GM21576 (cell line): ENCODE results near the gene TGM5.
"Not testable (repeated sequence)": the region's sequence is repeated elsewhere in the genome, so short reads cannot be mapped to it uniquely, and the experiment has no call there.

ENCODE experiments used
- ATAC-seq: cut with Tn5 transposase; IDR thresholded peaks from one replicate; pipeline ENCODE4 v1.9.1; 2021; ENCODE audit warnings: mild to moderate bottlenecking, moderate library complexity; ENCODE audit not compliant: unreplicated experiment

Gene TGM5

GRCh38 chr15:43266834-43267233 is at the start of gene TGM5:
TGM5 (minus strand) TSS chr15:43266928; CDS start chr15:43266849, 79 bp downstream.
- no peak for ATAC-seq

GRCh38 chr15:43314171-43314570 is 47.4 kb upstream of the TGM5 start:
- no peak for ATAC-seq

- ATAC-seq = no peak
Observed at GRCh38 chr15:43312378-43312777, 45.6 kb upstream of the TGM5 start.

GRCh38 chr15:43302205-43302817 is 35.6 kb upstream of the TGM5 start, which contains the start of gene TGM7:
TGM7 (minus strand) TSS chr15:43302255.
- no peak for ATAC-seq

- no peak for ATAC-seq
Observed at GRCh38 chr15:43299884-43300283, 33.2 kb upstream of the TGM5 start.

- ATAC-seq = no peak
Observed at GRCh38 chr15:43299411-43299810, 32.7 kb upstream of the TGM5 start.

GRCh38 chr15:43294091-43294706 is 27.5 kb upstream of the TGM5 start:
- ATAC-seq = no peak

- no peak for ATAC-seq
Observed at GRCh38 chr15:43293432-43293831, 26.7 kb upstream of the TGM5 start.

- ATAC-seq = no peak
Observed at GRCh38 chr15:43292375-43293078, 25.8 kb upstream of the TGM5 start.

- not testable (repeated sequence) for ATAC-seq
Observed at GRCh38 chr15:43289656-43290055, 22.9 kb upstream of the TGM5 start.

GRCh38 chr15:43287254-43287653 is 20.5 kb upstream of the TGM5 start:
- no peak for ATAC-seq

GRCh38 chr15:43286074-43286473 is 19.3 kb upstream of the TGM5 start:
- no peak for ATAC-seq

GRCh38 chr15:43285609-43286037 is 18.9 kb upstream of the TGM5 start:
- ATAC-seq = no peak

GRCh38 chr15:43283526-43283925 is 16.8 kb upstream of the TGM5 start:
- ATAC-seq = no peak

- ATAC-seq = no peak
Observed at GRCh38 chr15:43281926-43282602, 15.3 kb upstream of the TGM5 start.

- no peak for ATAC-seq
Observed at GRCh38 chr15:43280996-43281395, 14.3 kb upstream of the TGM5 start.

- ATAC-seq = no peak
Observed at GRCh38 chr15:43279496-43279895, 12.8 kb upstream of the TGM5 start.

- no peak for ATAC-seq
Observed at GRCh38 chr15:43278869-43279268, 12.1 kb upstream of the TGM5 start.

GRCh38 chr15:43277901-43278300 is 11.2 kb upstream of the TGM5 start:
- no peak for ATAC-seq

- ATAC-seq = no peak
Observed at GRCh38 chr15:43277231-43277823, 10.6 kb upstream of the TGM5 start.

GRCh38 chr15:43276563-43277200 is 10.0 kb upstream of the TGM5 start:
- no peak for ATAC-seq
